RWPE2 (cell line): ENCODE measurements around the gene CACNA2D3.

Experiments
- ATAC-seq: fragments of 200-7000 bp; cut with Tn5 transposase; 3 replicates; pipeline ENCODE4 v1.9.1; 2021; ENCODE audit warnings: low read depth
- DNase-seq: peaks from one replicate; pipeline ENCODE4 v3.0.0-alpha.2; 2020; ENCODE audit warnings: low spot score
- H3K27ac ChIP-seq: fragments of 450-650 bp; 2 replicates; pipeline ENCODE4 v1.5.1; 2017; ENCODE audit warnings: mild to moderate bottlenecking; ENCODE audit not compliant: poor library complexity, severe bottlenecking
- H3K27me3 ChIP-seq: fragments of 250-450 bp; sonication (Bioruptor Pico); 2 replicates; pipeline ENCODE4 v1.5.1; 2021; ENCODE audit warnings: mild to moderate bottlenecking, moderate library complexity; ENCODE audit not compliant: insufficient read depth, poor library complexity, severe bottlenecking
- H3K36me3 ChIP-seq: fragments of 250-450 bp; sonication (Bioruptor Pico); 2 replicates; pipeline ENCODE4 v1.5.1; 2020; ENCODE audit warnings: low read depth, mild to moderate bottlenecking, moderate library complexity
- H3K4me1 ChIP-seq: fragments of 250-450 bp; sonication (Bioruptor Pico); 2 replicates; pipeline ENCODE4 v1.5.1; 2021; ENCODE audit warnings: mild to moderate bottlenecking, moderate library complexity; ENCODE audit not compliant: insufficient read depth, poor library complexity, severe bottlenecking
- H3K4me3 ChIP-seq: fragments of 250-450 bp; sonication (Bioruptor Pico); 2 replicates; pipeline ENCODE4 v1.5.1; 2021; ENCODE audit warnings: mild to moderate bottlenecking, moderate library complexity; ENCODE audit not compliant: severe bottlenecking
- H3K9me3 ChIP-seq: fragments of 250-450 bp; sonication (Bioruptor Pico); 2 replicates; pipeline ENCODE4 v1.5.1; 2021; ENCODE audit warnings: mild to moderate bottlenecking, moderate library complexity; ENCODE audit not compliant: severe bottlenecking
- CTCF ChIP-seq: fragments of 450-650 bp; IDR thresholded peaks from one replicate; pipeline ENCODE4 v1.5.1; 2017; ENCODE audit warnings: mild to moderate bottlenecking, moderate library complexity; ENCODE audit not compliant: poor library complexity, severe bottlenecking

Gene CACNA2D3

GRCh38 chr3:54784021-54784420 lies 661.7 kb downstream of the CACNA2D3 start:
- no peaks in the 10 kb centered on the region for H3K36me3 ChIP-seq
- H3K4me3 ChIP-seq: no peak overlapping the region
- H3K9me3 ChIP-seq: no peaks in the 10 kb centered on the region
- H3K27ac ChIP-seq: no peak overlapping the region
- H3K27me3 ChIP-seq: no peaks in the 10 kb centered on the region
- no peak for TF ChIP-seq CTCF
- H3K4me1 ChIP-seq: no peaks in the 10 kb centered on the region
- no peak for DNase-seq
- ATAC-seq: no peak

- Histone ChIP-seq H3K9me3 (no peaks in the 10 kb centered on the region), H3K4me1 (no peaks in the 10 kb centered on the region), H3K27me3 (no peaks in the 10 kb centered on the region), H3K4me3 (no peak overlapping the region), H3K27ac (no peak overlapping the region), H3K36me3 (no peaks in the 10 kb centered on the region)
- no peak for TF ChIP-seq CTCF
- ATAC-seq (no peak), DNase-seq (no peak)
These were observed 663.6 kb downstream of the CACNA2D3 start for GRCh38 chr3:54785976-54786375.

- Histone ChIP-seq H3K27ac (no peak overlapping the region), H3K36me3 (no peaks in the 10 kb centered on the region), H3K27me3 (no peaks in the 10 kb centered on the region), H3K9me3 (no peaks in the 10 kb centered on the region), H3K4me1 (no peaks in the 10 kb centered on the region), H3K4me3 (no peak overlapping the region)
- no peak for TF ChIP-seq CTCF
- no peak for ATAC-seq
- no peak for DNase-seq
These were observed 667.7 kb downstream of the CACNA2D3 start for GRCh38 chr3:54790051-54790450.

GRCh38 chr3:54791501-54792156 lies 669.3 kb downstream of the CACNA2D3 start:
- no peak overlapping the region for H3K27ac ChIP-seq
- ATAC-seq (no peak), DNase-seq (no peak)
- no peaks in the 10 kb centered on the region for H3K36me3 ChIP-seq
- no peaks in the 10 kb centered on the region for H3K27me3 ChIP-seq
- no peaks in the 10 kb centered on the region for H3K4me1 ChIP-seq
- H3K9me3 ChIP-seq: no peaks in the 10 kb centered on the region
- TF ChIP-seq CTCF: no peak
- H3K4me3 ChIP-seq: no peak overlapping the region

- TF ChIP-seq CTCF: no peak
- H3K27ac ChIP-seq: no peak overlapping the region
- ATAC-seq (no peak), DNase-seq (no peak)
- H3K9me3 ChIP-seq: no peaks in the 10 kb centered on the region
- no peaks in the 10 kb centered on the region for H3K4me1 ChIP-seq
- no peaks in the 10 kb centered on the region for H3K36me3 ChIP-seq
- no peaks in the 10 kb centered on the region for H3K27me3 ChIP-seq
- no peak overlapping the region for H3K4me3 ChIP-seq
These were observed 670.2 kb downstream of the CACNA2D3 start for GRCh38 chr3:54792584-54792983.
